GM23338 (cell line): ENCODE data around the gene SMIM43. TPM values are rescaled to one million over a fixed set of nuclear protein-coding genes. Genes with fewer than 3 reads are reported as not detected.

ENCODE experiments used
- ATAC-seq: fragments of 200-7000 bp; cut with Tn5 transposase; 3 replicates; pipeline ENCODE4 v1.9.1; 2020
- DNase-seq: peaks from one replicate; pipeline ENCODE4 v3.0.0-alpha.2; 2015; ENCODE audit warnings: low spot score
- H2AFZ ChIP-seq: fragments of 200-600 bp; sonication (generic); 2 replicates; pipeline ENCODE4 v1.8.0; 2016; ENCODE audit warnings: antibody characterized with exemption, mild to moderate bottlenecking, moderate library complexity
- H3F3A ChIP-seq: fragments of 200-600 bp; sonication (generic); replicated peaks from 2 replicates; pipeline ENCODE4 v1.8.0; 2017; ENCODE audit warnings: antibody characterized with exemption, mixed run types, low read depth
- H3K27ac ChIP-seq: fragments of 200-600 bp; sonication (generic); 2 replicates; pipeline ENCODE4 v1.6.1; 2016; ENCODE audit warnings: low read depth
- H3K27me3 ChIP-seq: fragments of 200-600 bp; sonication (generic); 2 replicates; pipeline ENCODE4 v1.8.0; 2016; ENCODE audit warnings: mild to moderate bottlenecking, mixed run types, moderate library complexity; ENCODE audit not compliant: insufficient read depth
- H3K36me3 ChIP-seq: fragments of 200-600 bp; sonication (generic); 2 replicates; pipeline ENCODE4 v1.8.0; 2016; ENCODE audit warnings: mild to moderate bottlenecking; ENCODE audit not compliant: insufficient read depth
- H3K4me1 ChIP-seq: fragments of 200-600 bp; sonication (generic); 2 replicates; pipeline ENCODE4 v1.8.0; 2016; ENCODE audit warnings: mild to moderate bottlenecking, moderate library complexity; ENCODE audit not compliant: insufficient read depth
- H3K4me2 ChIP-seq: fragments of 200-600 bp; sonication (generic); 2 replicates; pipeline ENCODE4 v1.7.1; 2017; ENCODE audit warnings: mixed run types
- H3K4me3 ChIP-seq: fragments of 200-600 bp; sonication (generic); 2 replicates; pipeline ENCODE4 v1.6.1; 2016; ENCODE audit warnings: mixed run types
- H3K79me2 ChIP-seq: fragments of 200-600 bp; sonication (generic); replicated peaks from 2 replicates; pipeline ENCODE4 v1.8.0; 2017; ENCODE audit warnings: mild to moderate bottlenecking; ENCODE audit not compliant: insufficient read depth
- H3K9me2 ChIP-seq: fragments of 200-600 bp; sonication (generic); 2 replicates; pipeline ENCODE4 v1.8.0; 2017; ENCODE audit not compliant: insufficient read depth
- H4K20me1 ChIP-seq: fragments of 200-600 bp; sonication (generic); replicated peaks from 2 replicates; pipeline ENCODE4 v1.8.0; 2017; ENCODE audit warnings: mild to moderate bottlenecking; ENCODE audit not compliant: insufficient read depth
- H3K27ac Mint-ChIP-seq: 2 replicates; pipeline ENCODE4 v1.8.0; 2020; ENCODE audit warnings: inconsistent platforms, mild to moderate bottlenecking, moderate library complexity, mixed read lengths
- H3K27me3 Mint-ChIP-seq: 3 replicates; pipeline ENCODE4 v1.8.0; 2022; ENCODE audit warnings: low read depth, mild to moderate bottlenecking, moderate library complexity, mixed read lengths, inconsistent platforms; ENCODE audit not compliant: insufficient read depth, poor library complexity
- H3K36me3 Mint-ChIP-seq: 3 replicates; pipeline ENCODE4 v1.8.0; 2021; ENCODE audit warnings: low read depth, mild to moderate bottlenecking, inconsistent platforms, moderate library complexity, mixed read lengths
- H3K4me1 Mint-ChIP-seq: 3 replicates; pipeline ENCODE4 v1.8.0; 2020; ENCODE audit warnings: mild to moderate bottlenecking, inconsistent platforms, mixed read lengths
- H3K4me3 Mint-ChIP-seq: 3 replicates; pipeline ENCODE4 v1.8.0; 2021; ENCODE audit warnings: moderate library complexity, mild to moderate bottlenecking, inconsistent platforms, mixed read lengths
- H3K9me3 Mint-ChIP-seq: 3 replicates; pipeline ENCODE4 v1.8.0; 2020; ENCODE audit warnings: moderate library complexity, mild to moderate bottlenecking, inconsistent platforms, mixed read lengths
- CREB1 ChIP-seq: fragments of 250-450 bp; sonication (Bioruptor Pico); IDR thresholded peaks from 2 replicates; pipeline ENCODE4 v1.5.0; 2020; ENCODE audit warnings: low read depth, mild to moderate bottlenecking, moderate library complexity
- CTCF ChIP-seq, 2 experiments: fragments of 200-600 bp in 1 of 2; sonication (generic) in 1 of 2; conservative IDR thresholded peaks; 2 replicates each; pipeline versions ENCODE4 v1.5.1 to v1.6.1; 2016 to 2017; ENCODE audit warnings: antibody characterized with exemption in 2 of 2, low read depth in 2 of 2, mild to moderate bottlenecking in 2 of 2, moderate library complexity in 1 of 2
- ETS1 ChIP-seq: IDR thresholded peaks from 2 replicates; pipeline ENCODE4 v1.6.1; 2016; ENCODE audit warnings: antibody characterized with exemption
- EZH2 ChIP-seq: fragments of 200-600 bp; sonication (generic); IDR thresholded peaks from one replicate; pipeline ENCODE4 v1.8.0; 2017; ENCODE audit warnings: antibody characterized with exemption, mild to moderate bottlenecking, low read depth; ENCODE audit not compliant: unreplicated experiment
- EZH2phosphoT487 ChIP-seq: fragments of 200-600 bp; sonication (generic); IDR thresholded peaks from one replicate; pipeline ENCODE4 v1.8.1; 2018; ENCODE audit warnings: antibody characterized with exemption; ENCODE audit not compliant: unreplicated experiment
- JUNB ChIP-seq: IDR thresholded peaks from one replicate; pipeline ENCODE4 v1.6.1; 2016; ENCODE audit warnings: antibody characterized with exemption; ENCODE audit not compliant: unreplicated experiment
- NANOG ChIP-seq: IDR thresholded peaks from 2 replicates; pipeline ENCODE4 v1.6.1; 2016; ENCODE audit warnings: antibody characterized with exemption, borderline replicate concordance
- POLR2AphosphoS5 ChIP-seq: IDR thresholded peaks from 2 replicates; pipeline ENCODE4 v1.6.1; 2016; ENCODE audit warnings: antibody characterized with exemption, low read depth
- STAT1 ChIP-seq: IDR thresholded peaks from one replicate; pipeline ENCODE4 v1.6.1; 2016; ENCODE audit warnings: antibody characterized with exemption; ENCODE audit not compliant: unreplicated experiment
- ZNF114 ChIP-seq: fragments of 250-450 bp; sonication (Bioruptor Pico); IDR thresholded peaks from 2 replicates; pipeline ENCODE4 v1.5.0; 2020; ENCODE audit warnings: mild to moderate bottlenecking, moderate library complexity
- ZNF331 ChIP-seq: fragments of 250-450 bp; sonication (Bioruptor Pico); IDR thresholded peaks from 2 replicates; pipeline ENCODE4 v1.5.0; 2020; ENCODE audit warnings: low read depth, mild to moderate bottlenecking, moderate library complexity
- polyA plus RNA-seq: library from polyadenylated mRNA; unstranded; fragments of >200 nt; fragmentation: Nextera tagmentation; extraction: Ambion mirVana; gene quantifications from 2 replicates; pipeline ENCODE4 v1.2.1, GENCODE V29; 2016
- total RNA-seq: library from RNA; depleted of rRNA; stranded (reverse); fragments of >200 nt; shearing (Covaris generic); gene quantifications from 2 replicates; pipeline ENCODE4 v1.2.3, GENCODE V29; 2014

The SMIM43 gene
- total and polyA plus RNA-seq, 2 experiments from 2014 or later = 0.26 to 0.56 TPM

- Mint-ChIP-seq H3K36me3 (no peaks in the 10 kb centered on the region), H3K9me3 (no peaks in the 10 kb centered on the region), H3K4me3 (no peak overlapping the region), H3K27ac (no peak overlapping the region), H3K4me1 (peaks cover 8% of the 10 kb centered on the region), H3K27me3 (peaks cover 2% of the 10 kb centered on the region)
- Histone ChIP-seq H3K79me2 (no peaks in the 10 kb centered on the region), H4K20me1 (no peaks in the 10 kb centered on the region), H3F3A (no peaks in the 10 kb centered on the region), H3K4me3 (no peak overlapping the region), H3K27ac (no peak overlapping the region), H3K4me1 (no peaks in the 10 kb centered on the region), H3K36me3 (no peaks in the 10 kb centered on the region), H3K9me2 (no peaks in the 10 kb centered on the region), H3K27me3 (no peaks in the 10 kb centered on the region), H2AFZ (no peak overlapping the region), H3K4me2 (no peak overlapping the region)
- TF ChIP-seq ZNF114 (CRISPR knock-in tag) = no peak
- TF ChIP-seq NANOG = no peak
- no peak for TF ChIP-seq EZH2phosphoT487
- TF ChIP-seq CTCF (conservative IDR thresholded peaks at IDR 0.05; ENCODE audit: low read depth in 2 of 2) = no peak
- no peak for TF ChIP-seq POLR2AphosphoS5
- no peak for ATAC-seq
- DNase-seq = no peak
Measured at GRCh38 chr4:121788896-121789295, 23.9 kb upstream of the SMIM43 start.

- H3K27me3 ChIP-seq = no peaks in the 10 kb centered on the region
- peaks cover 8% of the 10 kb centered on the region for H3K4me1 Mint-ChIP-seq
- H3K4me3 ChIP-seq = no peak overlapping the region
- no peaks in the 10 kb centered on the region for H3K36me3 Mint-ChIP-seq
- no peaks in the 10 kb centered on the region for H3K79me2 ChIP-seq
- H3F3A ChIP-seq = no peaks in the 10 kb centered on the region
- H3K36me3 ChIP-seq = no peaks in the 10 kb centered on the region
- H4K20me1 ChIP-seq = no peaks in the 10 kb centered on the region
- no peaks in the 10 kb centered on the region for H3K4me1 ChIP-seq
- H3K9me3 Mint-ChIP-seq = no peaks in the 10 kb centered on the region
- H3K9me2 ChIP-seq = no peaks in the 10 kb centered on the region
- H3K4me2 ChIP-seq = no peak overlapping the region
- no peaks in the 10 kb centered on the region for H3K27me3 Mint-ChIP-seq
- no peak overlapping the region for H2AFZ ChIP-seq
- no peak overlapping the region for H3K27ac Mint-ChIP-seq
- H3K27ac ChIP-seq = no peak overlapping the region
- ATAC-seq = no peak
- H3K4me3 Mint-ChIP-seq = no peak overlapping the region
- DNase-seq = no peak
- no peak for TF ChIP-seq CREB1 (CRISPR knock-in tag)
- TF ChIP-seq ETS1 = no peak
- no peak for TF ChIP-seq CTCF (conservative IDR thresholded peaks at IDR 0.05; ENCODE audit: low read depth in 2 of 2)
- TF ChIP-seq EZH2 = no peak
- no peak for TF ChIP-seq NANOG
- TF ChIP-seq EZH2phosphoT487 = no peak
- TF ChIP-seq JUNB = no peak
- no peak for TF ChIP-seq ZNF331 (CRISPR knock-in tag)
- TF ChIP-seq ZNF114 (CRISPR knock-in tag) = no peak
- TF ChIP-seq STAT1 = no peak
Measured at GRCh38 chr4:121786221-121786620, 21.3 kb upstream of the SMIM43 start.
